Upper lobe of left lung (tissue), 4 donors: ENCODE measurements around the gene CRIP2.

Source experiments
- EP300 ChIP-seq, 4 donors: sonication (generic); formaldehyde crosslinking; IDR thresholded peaks; one replicate each; pipeline ENCODE4 v1.5.1; 2017; ENCODE audit warnings: antibody characterized with exemption in 4 of 4, control low read depth in 2 of 4
- POLR2A ChIP-seq, 4 donors: fragments of 450-650 bp; IDR thresholded peaks; one replicate each; pipeline ENCODE4 v1.5.1; 2016 to 2017; ENCODE audit warnings: antibody characterized with exemption in 4 of 4, mild to moderate bottlenecking in 2 of 4
- TF ChIP-seq, protein P1 (sequence below), 6 experiments: fragments of 450-650 bp in 4 of 6; fragments of 200-600 bp in 2 of 6; sonication (generic) in 2 of 6; IDR thresholded peaks; one replicate each; pipeline ENCODE4 v1.5.1; 2016 to 2019; ENCODE audit warnings: antibody characterized with exemption in 6 of 6

DNA sequence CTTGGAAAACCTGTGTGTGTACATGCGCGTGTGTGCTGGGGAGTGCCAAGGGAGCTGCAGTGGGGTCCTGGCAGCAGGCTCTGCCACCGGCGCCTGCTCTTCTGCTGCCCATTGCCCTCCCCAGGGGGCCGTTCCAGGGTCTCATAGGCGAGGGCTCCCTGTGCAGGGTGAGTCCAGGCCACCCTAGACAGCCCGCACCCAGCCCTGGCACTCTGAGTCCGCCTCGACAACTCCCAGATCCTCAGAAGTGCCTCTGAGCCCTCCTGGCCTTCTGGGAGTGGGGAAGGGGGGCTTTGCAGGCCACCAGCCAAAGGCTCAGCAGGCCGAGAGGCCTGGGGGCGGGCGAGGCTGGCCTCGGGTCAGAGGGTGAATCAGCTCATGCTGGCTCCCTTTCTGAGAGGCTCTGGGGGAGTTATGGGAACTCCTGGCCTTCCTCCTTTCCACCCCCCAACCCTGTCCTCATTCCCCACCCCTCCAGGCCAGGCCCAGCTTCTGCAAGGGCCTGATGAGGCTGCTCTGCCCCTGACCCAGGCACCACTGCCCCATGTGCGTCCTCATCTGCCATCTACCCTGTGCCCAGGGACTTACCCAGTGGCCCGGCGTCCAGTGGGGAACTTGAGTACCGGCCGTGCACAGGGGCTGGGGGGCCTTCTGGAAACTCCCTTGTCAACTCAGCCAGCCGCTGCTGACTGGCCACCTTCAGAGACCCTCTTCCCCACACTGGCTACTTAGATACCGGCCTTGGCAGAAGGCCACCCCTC, 14.3 kb downstream of the CRIP2 start:
- TF ChIP-seq, protein P1, sequence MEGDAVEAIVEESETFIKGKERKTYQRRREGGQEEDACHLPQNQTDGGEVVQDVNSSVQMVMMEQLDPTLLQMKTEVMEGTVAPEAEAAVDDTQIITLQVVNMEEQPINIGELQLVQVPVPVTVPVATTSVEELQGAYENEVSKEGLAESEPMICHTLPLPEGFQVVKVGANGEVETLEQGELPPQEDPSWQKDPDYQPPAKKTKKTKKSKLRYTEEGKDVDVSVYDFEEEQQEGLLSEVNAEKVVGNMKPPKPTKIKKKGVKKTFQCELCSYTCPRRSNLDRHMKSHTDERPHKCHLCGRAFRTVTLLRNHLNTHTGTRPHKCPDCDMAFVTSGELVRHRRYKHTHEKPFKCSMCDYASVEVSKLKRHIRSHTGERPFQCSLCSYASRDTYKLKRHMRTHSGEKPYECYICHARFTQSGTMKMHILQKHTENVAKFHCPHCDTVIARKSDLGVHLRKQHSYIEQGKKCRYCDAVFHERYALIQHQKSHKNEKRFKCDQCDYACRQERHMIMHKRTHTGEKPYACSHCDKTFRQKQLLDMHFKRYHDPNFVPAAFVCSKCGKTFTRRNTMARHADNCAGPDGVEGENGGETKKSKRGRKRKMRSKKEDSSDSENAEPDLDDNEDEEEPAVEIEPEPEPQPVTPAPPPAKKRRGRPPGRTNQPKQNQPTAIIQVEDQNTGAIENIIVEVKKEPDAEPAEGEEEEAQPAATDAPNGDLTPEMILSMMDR (IDR thresholded peaks at IDR 0.05), result no peak
- TF ChIP-seq POLR2A (IDR thresholded peaks at IDR 0.05) (no peak), EP300 (IDR thresholded peaks at IDR 0.05) (no peak)
